Left renal cortex interstitium (tissue), 4 donors: Measurements from ENCODE around the gene SGO2. TPM values are rescaled to one million over a fixed set of nuclear protein-coding genes. Genes with fewer than 3 reads are reported as not detected.
"Not testable (repeated sequence)": the region's sequence is repeated elsewhere in the genome, so short reads cannot be mapped to it uniquely, and the experiment has no call there.

Source experiments
- DNase-seq, 4 donors: peaks; one replicate each; pipeline ENCODE4 v3.0.0-alpha.2; 2013; ENCODE audit warnings: low read depth in 4 of 4, low spot score in 2 of 4, missing footprints in 1 of 4
- polyA plus RNA-seq, 4 donors: library from polyadenylated mRNA; unstranded; fragments of 120-200 nt; gene quantifications; one replicate each; pipeline ENCODE4 v1.2.1, GENCODE V29; 2013; ENCODE audit not compliant: insufficient read length in 4 of 4

The SGO2 gene
- polyA plus RNA-seq, 4 donors: 13.4 to 15.0 (median 13.9) TPM

DNA sequence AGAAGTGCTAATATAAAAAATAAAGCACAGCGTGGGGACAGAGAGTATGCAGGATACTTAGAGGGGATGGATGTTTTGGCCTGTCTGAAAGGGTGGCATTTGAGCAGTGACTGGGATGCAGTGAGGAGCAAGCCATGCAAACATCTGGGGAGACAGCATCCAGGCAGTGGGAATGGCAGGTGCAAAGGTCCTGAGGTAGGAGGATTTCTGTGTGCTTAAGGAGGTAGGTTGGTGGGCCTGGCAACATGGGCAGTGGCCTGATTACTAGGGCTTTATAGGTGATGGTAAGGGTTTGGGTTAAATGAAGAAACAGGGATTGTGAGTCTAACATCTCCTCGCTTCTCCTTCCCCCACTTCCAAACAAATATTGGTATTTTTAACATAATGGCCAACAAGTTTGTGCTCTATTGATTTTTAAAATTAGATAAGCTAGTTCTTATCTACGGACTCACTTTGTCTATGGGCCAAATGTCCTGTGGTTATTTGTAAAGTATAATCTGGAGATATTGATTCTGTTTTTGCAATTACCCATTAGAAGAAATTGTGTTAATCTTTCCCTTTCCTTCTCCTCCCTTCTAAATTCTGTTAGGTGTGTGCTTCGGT is 62.2 kb downstream of the SGO2 start:
- DNase-seq: no peak

DNA sequence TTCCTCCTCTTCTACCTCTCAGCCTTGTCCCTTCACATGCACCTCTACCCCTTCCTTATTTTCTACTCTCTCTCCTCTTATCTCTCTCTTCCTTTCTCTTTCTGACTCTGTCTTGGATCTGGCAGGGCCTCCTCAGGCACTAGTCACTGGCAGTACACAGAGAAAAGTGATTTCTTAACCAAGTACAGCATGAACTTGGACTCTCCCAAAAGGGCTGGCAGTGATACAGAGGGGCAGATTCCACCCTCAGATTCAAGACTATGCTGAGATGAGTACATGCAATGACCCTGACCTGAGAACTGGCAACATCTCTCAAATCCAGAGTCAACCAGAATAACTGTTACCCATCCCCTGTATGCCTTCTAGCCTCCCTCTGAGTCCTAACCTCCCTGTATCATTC is 64.1 kb downstream of the SGO2 start:
- DNase-seq: no peak

DNA sequence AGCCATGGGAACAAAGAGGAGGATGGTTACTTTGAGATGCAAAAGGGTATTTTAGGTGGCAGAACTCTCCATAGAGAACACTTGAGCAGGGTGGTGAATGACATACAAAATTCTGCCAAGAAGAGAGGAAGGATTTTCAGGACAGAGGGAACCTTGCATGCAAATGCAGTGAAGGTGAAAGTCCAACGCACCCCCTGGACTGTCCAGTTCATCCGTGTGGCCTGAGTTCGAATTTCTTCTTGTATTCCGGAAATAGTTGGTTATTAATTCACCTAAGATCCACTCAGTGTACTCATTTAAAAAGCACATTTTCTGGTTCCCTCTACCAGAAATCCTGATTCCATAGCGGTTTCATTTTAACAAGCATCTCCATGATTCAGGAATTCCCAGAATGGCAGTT is 65.3 kb downstream of the SGO2 start:
- DNase-seq: no peak

DNA sequence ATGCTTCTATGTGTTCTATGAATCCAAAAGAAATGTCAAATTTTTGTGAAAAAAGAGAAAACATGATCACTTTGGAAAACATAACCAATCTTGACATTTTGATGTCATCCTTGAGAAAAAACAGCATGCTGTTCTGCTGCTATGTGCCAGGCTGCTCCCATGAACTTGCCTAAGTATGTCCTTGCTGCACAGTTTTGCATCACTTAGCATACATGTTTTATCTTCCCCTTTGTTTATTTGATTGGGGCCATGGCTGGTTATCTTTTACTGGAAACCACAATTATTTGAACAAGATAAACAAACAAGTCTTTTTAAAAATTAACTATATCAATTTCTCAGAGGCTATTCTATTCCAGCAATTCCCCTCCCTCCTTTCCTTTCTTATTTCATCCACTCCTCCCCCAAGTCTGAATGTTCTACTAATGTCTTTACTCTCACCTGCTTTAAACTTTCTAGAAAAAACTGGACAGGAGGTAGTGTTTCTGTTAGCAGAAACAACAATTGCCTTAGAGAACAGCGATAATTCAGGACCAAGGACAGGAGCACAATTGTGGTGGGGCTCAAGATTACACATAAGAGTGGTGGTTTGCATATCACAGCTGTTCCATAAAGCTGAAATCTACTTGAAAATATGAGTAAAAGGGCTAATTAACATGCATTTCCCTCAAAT is 66.5 kb downstream of the SGO2 start:
- DNase-seq: peak in 1 of 4 donors; percentile 27

DNA sequence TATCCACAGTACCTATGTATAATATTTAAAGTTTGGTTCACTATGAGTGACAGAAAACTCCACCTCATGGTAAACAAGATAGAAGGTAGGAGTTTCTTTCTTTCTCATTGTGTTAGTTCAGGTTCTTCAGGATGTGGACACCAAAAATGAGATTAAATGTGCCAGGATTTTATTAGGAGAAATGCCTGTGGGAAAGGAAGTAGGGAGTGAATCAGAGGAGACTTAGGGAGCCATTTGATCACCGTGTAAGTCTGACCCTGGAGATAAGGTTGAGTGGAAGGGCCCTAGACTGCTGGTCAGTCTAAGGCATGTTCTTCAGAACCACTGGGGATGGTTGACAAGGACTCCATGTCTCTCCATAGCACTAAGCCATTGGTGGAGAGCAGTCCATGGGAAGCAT is 67.9 kb downstream of the SGO2 start:
- DNase-seq: no peak

DNA sequence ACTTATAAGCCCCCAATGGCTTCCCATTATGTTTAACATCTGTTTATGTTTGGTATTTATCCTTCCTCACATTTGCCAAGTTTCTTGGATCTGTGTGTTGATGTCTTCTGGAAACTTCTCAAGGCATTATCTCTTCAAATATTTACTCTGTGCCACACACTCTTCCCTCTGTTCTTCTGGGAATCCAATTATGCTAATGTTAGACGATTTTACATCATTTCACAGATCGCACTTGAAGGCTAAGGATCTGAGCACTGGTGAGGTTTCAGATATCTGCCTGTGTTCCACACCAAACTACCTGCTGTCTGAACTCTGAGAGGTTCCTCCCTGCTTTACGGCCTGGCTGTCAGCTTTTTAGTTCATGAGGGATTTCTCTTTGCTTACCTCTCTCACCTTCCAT is 69.9 kb downstream of the SGO2 start:
- no peak for DNase-seq

DNA sequence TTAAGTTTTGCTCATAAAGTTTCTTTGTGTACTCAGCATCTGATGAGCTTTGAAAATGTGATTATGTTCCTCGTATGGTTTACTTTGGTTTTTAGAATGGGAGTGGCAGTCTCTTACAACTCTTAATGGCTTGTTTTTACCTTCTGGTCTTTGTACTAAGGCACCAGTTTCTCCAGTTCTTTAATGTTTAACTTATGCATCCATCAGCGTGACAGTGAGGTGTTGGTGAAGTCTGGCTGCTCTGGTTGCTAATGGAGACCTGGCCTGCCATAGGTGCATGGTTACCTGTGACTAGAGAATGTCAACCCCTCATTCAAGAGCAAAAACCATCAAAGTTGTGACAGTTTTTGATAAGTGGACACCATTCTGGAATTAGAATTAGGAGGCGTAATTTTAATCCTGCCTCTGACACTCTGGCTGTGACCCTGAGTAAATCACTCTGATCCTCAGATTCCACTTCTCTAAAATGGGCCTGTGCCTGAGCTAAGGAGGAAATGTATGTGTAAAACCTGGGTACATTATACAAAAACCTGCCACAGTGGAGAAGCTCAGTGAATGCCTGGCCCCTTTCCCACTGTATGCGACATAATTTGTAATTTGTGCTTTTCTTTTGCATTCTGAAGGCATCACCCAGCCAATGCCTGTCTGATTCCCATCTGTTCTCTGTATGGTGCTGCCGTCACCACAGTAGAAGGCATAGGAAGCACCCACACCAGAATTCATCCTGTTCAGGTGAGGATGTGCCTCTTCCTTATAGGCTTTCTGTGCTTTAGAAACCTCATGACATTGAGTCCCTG is 71.0 kb downstream of the SGO2 start:
- DNase-seq: no peak

DNA sequence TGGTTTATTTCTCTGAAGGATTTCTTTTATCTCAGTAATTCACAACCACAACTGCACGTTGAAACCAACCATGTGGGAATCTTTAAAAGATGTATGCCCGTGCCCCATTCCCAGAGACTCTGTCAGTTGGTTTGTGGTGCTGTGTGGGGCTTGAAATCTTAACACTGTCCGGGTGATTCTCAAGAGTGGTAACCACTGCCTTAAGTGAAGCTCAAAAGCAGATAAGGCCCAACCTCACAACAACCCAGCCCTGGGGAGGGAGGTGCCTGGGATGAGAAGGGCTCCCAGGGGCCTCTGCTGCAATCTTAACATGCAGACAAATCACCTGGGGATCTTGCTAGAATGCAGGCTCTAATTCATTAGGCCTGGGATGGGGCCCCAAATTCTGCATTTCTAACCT is 73.2 kb downstream of the SGO2 start:
- DNase-seq: no peak

DNA sequence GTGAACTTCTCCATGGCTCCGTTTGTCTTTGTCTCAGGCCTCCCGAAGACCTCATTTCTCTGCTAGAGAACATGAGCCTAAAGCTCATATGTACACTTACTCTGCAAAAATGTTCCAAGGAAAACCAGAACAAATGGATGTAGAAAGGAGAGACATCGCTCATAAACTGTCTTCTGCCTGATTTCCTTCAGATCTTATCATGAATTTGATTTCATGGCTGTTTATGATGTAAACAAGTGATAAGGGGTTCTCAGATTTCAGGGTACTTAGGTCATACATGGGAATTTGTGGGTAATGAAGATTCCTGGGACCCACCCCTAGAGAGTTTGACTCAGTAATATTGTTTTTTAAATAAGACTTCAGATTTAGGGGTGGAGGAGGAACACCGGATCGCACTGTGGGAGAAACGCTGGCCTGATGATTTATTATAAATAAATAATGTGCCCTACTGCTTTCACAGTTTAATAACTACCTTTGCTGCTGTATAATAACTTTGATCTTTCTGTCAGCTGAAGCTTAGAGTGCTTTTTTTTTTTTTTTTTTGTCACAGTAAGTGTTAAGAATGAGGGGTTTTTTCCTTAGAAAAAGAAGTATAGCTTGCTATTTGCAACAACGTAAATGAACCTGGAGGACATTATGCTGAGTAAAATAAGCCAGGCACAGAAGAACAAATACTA is 74.7 kb downstream of the SGO2 start:
- no peak for DNase-seq

DNA sequence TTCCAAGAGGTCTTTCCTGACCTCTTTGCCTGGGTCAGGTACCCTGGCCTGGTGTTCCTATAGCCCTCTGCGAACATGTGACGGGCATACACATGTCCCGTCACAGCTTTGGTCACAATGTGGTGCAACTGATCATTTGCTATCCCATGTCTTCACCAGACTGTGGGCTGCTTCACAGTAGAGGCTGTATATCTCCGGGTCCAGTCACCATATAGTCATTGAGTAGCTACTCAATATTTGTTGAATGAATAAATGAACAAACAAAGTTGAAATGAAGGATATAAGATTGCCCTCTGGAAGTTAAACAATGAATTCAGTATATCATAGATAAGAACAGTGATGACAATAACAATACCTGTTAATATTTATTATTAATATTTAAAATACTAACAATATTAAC is 76.6 kb downstream of the SGO2 start:
- DNase-seq: no peak

DNA sequence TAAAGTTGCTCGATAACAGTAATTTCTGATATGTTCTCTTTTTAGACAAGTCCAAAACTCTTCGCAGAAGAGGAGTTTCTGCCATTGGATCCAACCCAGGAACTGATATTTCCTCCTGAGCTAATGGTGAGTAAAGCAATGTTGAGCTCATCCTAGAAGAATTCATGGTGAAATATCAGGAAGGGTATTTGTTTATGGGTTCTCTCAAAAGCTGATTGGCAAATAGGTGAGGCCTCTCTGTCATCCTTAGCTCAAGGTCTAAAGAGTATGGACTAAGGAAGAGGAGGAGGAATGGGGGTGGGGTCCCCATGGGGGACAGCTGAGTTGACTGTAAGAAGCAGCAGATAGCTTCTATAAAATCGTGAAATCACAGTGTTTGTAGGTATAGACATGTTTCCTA is 78.0 kb downstream of the SGO2 start:
- DNase-seq: no peak

DNA sequence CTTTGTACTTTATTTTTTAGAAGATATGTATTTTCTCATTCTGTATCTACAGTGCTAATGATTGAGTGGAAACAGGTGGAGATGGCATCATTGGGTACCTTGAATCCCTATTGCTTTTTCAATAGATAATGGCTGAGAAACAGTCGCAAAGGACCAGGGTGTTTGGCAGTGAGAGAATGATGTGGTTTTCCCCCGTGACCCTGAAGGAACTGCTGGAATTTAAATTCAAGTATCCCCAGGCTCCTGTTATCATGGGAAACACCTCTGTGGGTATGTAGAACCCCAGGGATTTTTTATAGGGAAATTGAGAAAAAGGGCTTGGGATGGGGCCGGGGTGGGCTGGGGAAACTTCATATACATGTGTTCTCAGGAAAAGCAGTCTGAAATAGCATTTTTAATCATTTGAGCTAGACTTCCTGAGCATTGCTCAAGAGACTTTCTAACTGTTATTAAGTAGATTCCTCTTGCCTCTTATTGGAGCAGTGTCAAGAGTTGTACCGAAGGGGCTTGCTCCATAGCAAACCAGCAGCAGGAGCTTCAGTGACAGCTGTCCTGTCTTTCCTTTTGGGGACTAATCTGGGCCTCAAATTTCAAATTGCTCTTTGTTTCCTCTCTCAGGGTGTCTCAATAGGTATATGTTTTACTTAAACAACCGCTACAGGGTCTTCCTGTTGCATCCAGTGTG is 78.7 kb downstream of the SGO2 start:
- no peak for DNase-seq

DNA sequence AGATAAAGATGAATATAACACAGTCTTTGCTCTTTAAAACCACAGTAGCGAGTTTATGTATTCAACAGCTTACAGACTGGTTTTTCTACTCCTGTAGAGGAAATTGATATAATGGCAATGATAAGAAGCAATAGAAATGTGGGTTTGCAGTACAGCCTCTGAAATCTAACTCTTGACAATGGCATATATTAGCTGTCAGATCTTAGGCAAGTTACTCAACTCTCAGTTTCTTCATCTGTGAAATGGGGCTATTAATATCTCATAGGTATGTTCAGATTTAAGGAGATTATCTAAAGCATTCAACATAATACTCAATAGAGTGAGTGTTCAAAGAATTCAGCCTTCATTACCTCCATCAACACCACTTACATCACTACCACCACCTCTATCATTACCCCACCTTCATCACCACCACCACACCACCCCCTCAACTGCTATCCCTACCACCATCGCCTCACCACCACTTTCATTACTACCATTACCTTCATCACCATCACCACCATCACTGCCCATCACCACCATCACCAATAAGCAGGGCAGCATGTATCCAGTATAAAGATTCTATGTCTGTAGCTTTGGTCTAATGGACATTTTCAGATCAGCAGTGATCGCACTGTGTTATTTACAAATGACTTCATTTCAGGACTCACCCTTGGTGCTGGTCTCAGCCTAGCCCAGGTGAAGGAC is 82.5 kb downstream of the SGO2 start:
- DNase-seq: no peak

DNA sequence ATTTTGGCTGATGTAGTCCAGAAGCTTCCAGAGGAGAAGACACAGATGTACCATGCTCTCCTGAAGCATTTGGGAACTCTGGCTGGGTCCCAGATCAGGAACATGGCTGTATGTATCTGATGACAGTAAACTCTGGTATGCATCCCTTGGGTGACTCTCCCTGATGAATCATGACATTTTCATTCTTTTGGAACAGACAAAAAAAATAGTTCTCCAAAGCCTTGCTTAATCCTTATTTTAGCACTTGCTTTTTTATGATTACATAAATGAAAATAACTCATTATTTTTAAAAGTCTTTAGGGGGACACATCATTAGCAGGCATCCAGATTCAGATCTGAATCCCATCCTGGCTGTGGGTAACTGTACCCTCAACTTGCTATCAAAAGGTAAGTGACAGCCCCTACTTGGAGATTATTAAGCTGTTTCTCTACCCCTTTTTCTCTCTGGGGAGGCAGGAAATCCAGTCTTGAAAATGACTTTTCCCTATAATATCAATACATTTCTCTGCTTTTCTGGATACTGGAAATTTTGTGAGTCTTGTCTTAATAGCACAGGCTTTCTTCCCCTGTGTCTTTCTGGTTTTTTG is 83.1 kb downstream of the SGO2 start:
- DNase-seq: no peak

DNA sequence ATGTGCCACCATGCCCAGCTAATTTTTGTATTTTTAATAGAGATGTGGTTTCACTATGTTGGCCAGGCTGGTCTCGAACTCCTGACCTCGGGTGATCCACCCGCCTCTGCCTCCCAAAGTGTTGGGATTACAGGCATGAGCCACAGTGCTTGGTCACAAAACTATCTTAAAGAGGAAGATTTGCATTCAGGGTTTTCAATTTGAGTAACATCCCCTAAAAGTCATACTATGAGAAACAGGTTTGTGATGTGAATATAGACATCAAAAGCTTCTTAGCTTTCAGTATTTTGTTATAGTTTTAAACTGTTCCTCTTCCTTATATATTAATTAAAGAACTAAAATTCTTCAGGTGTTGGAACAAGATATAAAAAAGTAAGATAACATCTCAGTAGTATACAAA is 84.2 kb downstream of the SGO2 start:
- not testable (repeated sequence) for DNase-seq

DNA sequence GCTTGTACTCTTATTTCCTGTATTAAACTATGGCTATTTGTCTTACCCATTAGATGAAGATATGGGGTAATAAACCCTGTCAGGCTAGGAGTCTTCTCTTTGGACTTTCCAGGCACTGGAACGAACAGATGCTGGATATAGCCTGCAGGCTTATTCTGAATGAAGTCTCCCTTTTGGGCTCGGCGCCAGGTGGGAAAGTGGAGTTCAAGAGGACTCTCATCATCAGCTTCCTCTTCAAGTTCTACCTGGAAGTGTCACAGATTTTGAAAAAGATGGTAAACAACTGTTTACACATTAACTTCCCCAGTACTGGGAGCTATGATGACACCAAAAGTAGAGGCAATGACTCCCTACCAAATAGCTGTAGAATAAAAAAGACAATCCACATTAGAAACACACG is 87.7 kb downstream of the SGO2 start:
- DNase-seq: no peak

DNA sequence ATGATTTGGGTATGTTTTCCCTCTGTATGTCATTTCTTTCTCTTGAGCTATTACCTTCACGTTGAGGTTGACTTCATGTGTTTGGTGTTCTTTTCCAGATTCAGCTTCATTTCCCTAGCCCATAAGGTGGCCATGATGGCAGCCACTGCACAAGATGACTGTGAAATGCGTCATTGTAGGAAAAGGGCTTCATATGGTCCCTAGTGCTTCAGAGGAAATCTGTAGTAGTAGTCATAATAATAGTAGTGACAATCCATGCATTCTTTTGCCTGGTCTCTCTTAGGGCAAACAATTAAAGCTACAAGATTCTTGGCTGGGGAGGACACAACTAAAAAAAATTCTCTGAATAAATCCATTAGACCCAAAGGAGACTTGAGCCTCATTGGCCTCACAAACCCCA is 88.2 kb downstream of the SGO2 start:
- no peak for DNase-seq

DNA sequence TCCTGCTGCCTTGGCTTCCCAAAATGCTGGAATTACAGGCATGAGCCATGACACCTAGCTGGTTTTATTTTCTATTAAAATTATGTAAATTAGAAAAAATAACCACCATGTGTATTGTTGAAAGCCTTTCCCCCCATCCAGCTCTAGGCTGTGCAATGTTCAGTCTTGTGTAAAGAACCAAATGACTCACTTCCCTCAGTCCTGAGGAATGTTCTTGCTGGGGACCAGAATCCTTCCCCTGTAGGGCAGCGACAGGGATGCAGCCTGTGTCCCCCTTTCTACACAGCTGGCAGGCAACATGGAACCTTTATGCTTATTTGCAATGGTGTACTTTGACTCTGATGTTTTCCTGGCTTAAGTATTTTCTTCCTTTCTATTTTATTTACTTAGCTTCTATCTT is 89.2 kb downstream of the SGO2 start:
- no peak for DNase-seq

DNA sequence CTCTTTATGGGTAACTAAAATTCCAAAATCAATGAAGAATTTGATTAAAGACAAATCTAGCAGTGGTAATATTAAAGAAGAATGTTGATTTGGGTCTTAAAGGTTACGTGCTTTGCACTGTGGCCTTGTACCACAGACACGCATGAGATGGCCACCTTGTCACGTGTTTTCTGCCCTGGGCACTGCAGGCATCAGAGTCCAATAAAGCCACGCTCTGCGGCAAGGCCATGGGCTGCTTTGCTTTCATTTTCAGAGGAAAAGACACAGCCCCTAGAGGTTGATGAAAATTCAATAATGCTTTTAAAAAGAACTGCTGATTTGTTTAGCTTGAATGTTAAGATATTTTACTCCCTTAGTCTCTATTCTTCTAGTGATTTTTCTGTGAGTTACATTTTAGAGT is 90.2 kb downstream of the SGO2 start:
- no peak for DNase-seq

DNA sequence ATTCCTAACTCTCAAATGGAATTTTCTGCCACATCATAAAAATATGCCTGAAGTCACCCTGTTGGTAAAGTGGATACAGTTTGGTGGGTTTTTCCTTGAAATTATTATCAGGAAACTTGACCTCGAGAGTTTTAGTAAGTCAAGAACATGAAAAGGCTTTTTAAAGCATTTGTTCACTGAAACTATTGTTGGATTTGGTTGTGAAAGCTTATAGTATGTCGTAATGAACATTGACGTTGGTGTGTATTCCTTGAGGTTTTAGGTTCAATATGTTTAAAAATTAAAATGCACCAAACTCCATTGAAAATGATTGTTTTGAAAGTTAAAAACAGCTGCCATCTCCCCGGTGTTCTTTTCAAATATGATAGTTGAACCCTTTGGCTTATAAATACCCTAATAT is 90.6 kb downstream of the SGO2 start:
- no peak for DNase-seq
